HL-60 (cell line): ENCODE results near the gene CTNND2.

ENCODE experiments used
- DNase-seq, 2 experiments: peaks; one replicate each; pipeline ENCODE4 v3.0.0-alpha.2; 2010 to 2020; ENCODE audit warnings: low read depth in 1 of 2, low spot score in 1 of 2
- H3K27ac ChIP-seq: fragments of 250-450 bp; sonication (Bioruptor Pico); replicated peaks from 2 replicates; pipeline ENCODE4 v1.5.1; 2020; ENCODE audit warnings: mild to moderate bottlenecking, moderate library complexity
- H3K27me3 ChIP-seq: fragments of 250-450 bp; sonication (Bioruptor Pico); 2 replicates; pipeline ENCODE4 v1.5.1; 2021; ENCODE audit warnings: mild to moderate bottlenecking, moderate library complexity; ENCODE audit not compliant: insufficient read depth, poor library complexity, severe bottlenecking
- H3K4me3 ChIP-seq: replicated peaks from 2 replicates; pipeline ENCODE4 v1.5.1; 2011; ENCODE audit warnings: mild to moderate bottlenecking, control low read depth, low read length; ENCODE audit not compliant: insufficient read depth
- CTCF ChIP-seq: IDR thresholded peaks from one replicate; pipeline ENCODE4 v1.5.1; 2011; ENCODE audit warnings: low read length, control low read depth, inconsistent platforms; ENCODE audit not compliant: insufficient read depth
- GABPA ChIP-seq: IDR thresholded peaks from 2 replicates; pipeline ENCODE4 v1.6.1; 2012; ENCODE audit warnings: low read depth
- POLR2AphosphoS5 ChIP-seq: IDR thresholded peaks from 2 replicates; pipeline ENCODE4 v1.6.1; 2012; ENCODE audit warnings: low read depth
- REST ChIP-seq: IDR thresholded peaks from 2 replicates; pipeline ENCODE4 v1.6.1; 2012; ENCODE audit warnings: low read depth; ENCODE audit not compliant: insufficient replicate concordance
- SPI1 ChIP-seq: IDR thresholded peaks from 2 replicates; pipeline ENCODE4 v1.6.1; 2012; ENCODE audit warnings: low read depth, mild to moderate bottlenecking, borderline replicate concordance

The CTNND2 gene

GRCh38 chr5:11400316-11400715, 503.9 kb downstream of the CTNND2 start:
- DNase-seq = no peak
- H3K27me3 ChIP-seq = no peaks in the 10 kb centered on the region
- H3K27ac ChIP-seq = no peak overlapping the region
- TF ChIP-seq CTCF (no peak), POLR2AphosphoS5 (no peak), GABPA (no peak), REST (no peak), SPI1 (no peak)
- H3K4me3 ChIP-seq = no peak overlapping the region

GRCh38 chr5:11398728-11399127, 505.5 kb downstream of the CTNND2 start:
- H3K27ac ChIP-seq = no peak overlapping the region
- DNase-seq = no peak
- TF ChIP-seq REST (no peak), SPI1 (no peak), POLR2AphosphoS5 (no peak)
- no peaks in the 10 kb centered on the region for H3K27me3 ChIP-seq
- no peak overlapping the region for H3K4me3 ChIP-seq

- TF ChIP-seq POLR2AphosphoS5 = no peak
- TF ChIP-seq CTCF = no peak
- TF ChIP-seq REST = no peak
- TF ChIP-seq GABPA = no peak
- no peak for TF ChIP-seq SPI1
- Histone ChIP-seq H3K27ac (no peak overlapping the region), H3K4me3 (no peak overlapping the region), H3K27me3 (no peaks in the 10 kb centered on the region)
- DNase-seq = no peak
Measured at GRCh38 chr5:11397549-11397948, 506.7 kb downstream of the CTNND2 start.

GRCh38 chr5:11396917-11397316, 507.3 kb downstream of the CTNND2 start:
- DNase-seq = no peak
- no peak overlapping the region for H3K4me3 ChIP-seq
- no peaks in the 10 kb centered on the region for H3K27me3 ChIP-seq
- no peak overlapping the region for H3K27ac ChIP-seq
- TF ChIP-seq GABPA (no peak), REST (no peak), SPI1 (no peak), CTCF (no peak), POLR2AphosphoS5 (no peak)
